Calu3 (cell line): ENCODE data around the gene GADL1. TPM values are rescaled to one million over a fixed set of nuclear protein-coding genes. Genes with fewer than 3 reads are reported as not detected.

Source experiments
- BruUV-seq: library from RNA; stranded (reverse); fragments of 400-500 nt; replicated peaks from 2 replicates; lab custom pipeline; 2021; lab: Mats Ljungman, UMichigan
- CTCF ChIA-PET: fragments of 300-600 bp; sonication (Branson Sonifier 250); formaldehyde crosslinking; loops from one replicate; lab custom pipeline; 2022; ENCODE audit warnings: antibody characterized with exemption; lab: Charles Lee
- DNase-seq: peaks from one replicate; pipeline ENCODE4 v3.0.0; 2022
- H3K27ac Mint-ChIP-seq: one replicate; pipeline ENCODE4 v1.8.0; 2022; ENCODE audit warnings: mixed read lengths; ENCODE audit not compliant: unreplicated experiment
- H3K27me3 Mint-ChIP-seq: one replicate; pipeline ENCODE4 v1.8.0; 2022; ENCODE audit warnings: mixed read lengths; ENCODE audit not compliant: unreplicated experiment
- H3K36me3 Mint-ChIP-seq: one replicate; pipeline ENCODE4 v1.8.0; 2022; ENCODE audit warnings: mild to moderate bottlenecking, moderate library complexity, mixed read lengths; ENCODE audit not compliant: insufficient read depth, unreplicated experiment
- H3K4me1 Mint-ChIP-seq: one replicate; pipeline ENCODE4 v1.8.0; 2022; ENCODE audit warnings: mild to moderate bottlenecking, low read depth, mixed read lengths; ENCODE audit not compliant: unreplicated experiment
- H3K4me3 Mint-ChIP-seq: one replicate; pipeline ENCODE4 v1.8.0; 2022; ENCODE audit warnings: mild to moderate bottlenecking, low read depth, moderate library complexity, mixed read lengths; ENCODE audit not compliant: unreplicated experiment
- H3K9me3 Mint-ChIP-seq: one replicate; pipeline ENCODE4 v1.8.0; 2022; ENCODE audit warnings: low read depth, mixed read lengths; ENCODE audit not compliant: unreplicated experiment
- intact Hi-C: fragments of 100-400 bp; cut with micrococcal nuclease; formaldehyde crosslinking; loops from one replicate; pipeline ENCODE4 v1.10.0; 2022; ENCODE audit not compliant: unreplicated experiment
- total RNA-seq: library from RNA; stranded (reverse); gene quantifications from 2 replicates; pipeline ENCODE4 v1.2.3, GENCODE V29; 2022
- TF ChIP-seq, protein P1 (sequence below): fragments of 200-600 bp; IDR thresholded peaks from one replicate; pipeline ENCODE4 v1.8.0; 2022; ENCODE audit warnings: antibody characterized with exemption; ENCODE audit not compliant: unreplicated experiment

GADL1 gene
- total RNA-seq, 1 experiment from 2014 or later, result not detected

- no peaks in the 10 kb centered on the region for H3K36me3 Mint-ChIP-seq
- H3K9me3 Mint-ChIP-seq, result no peaks in the 10 kb centered on the region
- CTCF ChIA-PET, result no interaction called here
- no peak for DNase-seq
- no peak overlapping the region for H3K4me3 Mint-ChIP-seq
- intact Hi-C loops, result no loop called here
- H3K27ac Mint-ChIP-seq, result no peak overlapping the region
- no TSS peak for BruUV-seq
- TF ChIP-seq, protein P1, sequence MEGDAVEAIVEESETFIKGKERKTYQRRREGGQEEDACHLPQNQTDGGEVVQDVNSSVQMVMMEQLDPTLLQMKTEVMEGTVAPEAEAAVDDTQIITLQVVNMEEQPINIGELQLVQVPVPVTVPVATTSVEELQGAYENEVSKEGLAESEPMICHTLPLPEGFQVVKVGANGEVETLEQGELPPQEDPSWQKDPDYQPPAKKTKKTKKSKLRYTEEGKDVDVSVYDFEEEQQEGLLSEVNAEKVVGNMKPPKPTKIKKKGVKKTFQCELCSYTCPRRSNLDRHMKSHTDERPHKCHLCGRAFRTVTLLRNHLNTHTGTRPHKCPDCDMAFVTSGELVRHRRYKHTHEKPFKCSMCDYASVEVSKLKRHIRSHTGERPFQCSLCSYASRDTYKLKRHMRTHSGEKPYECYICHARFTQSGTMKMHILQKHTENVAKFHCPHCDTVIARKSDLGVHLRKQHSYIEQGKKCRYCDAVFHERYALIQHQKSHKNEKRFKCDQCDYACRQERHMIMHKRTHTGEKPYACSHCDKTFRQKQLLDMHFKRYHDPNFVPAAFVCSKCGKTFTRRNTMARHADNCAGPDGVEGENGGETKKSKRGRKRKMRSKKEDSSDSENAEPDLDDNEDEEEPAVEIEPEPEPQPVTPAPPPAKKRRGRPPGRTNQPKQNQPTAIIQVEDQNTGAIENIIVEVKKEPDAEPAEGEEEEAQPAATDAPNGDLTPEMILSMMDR, result no peak
- peaks cover 71% of the 10 kb centered on the region for H3K27me3 Mint-ChIP-seq
- no peaks in the 10 kb centered on the region for H3K4me1 Mint-ChIP-seq
These were observed 21.6 kb downstream of the GADL1 start for GRCh38 chr3:30872879-30873278.

- TF ChIP-seq, protein P1, result no peak
- no TSS peak for BruUV-seq
These were observed 22.7 kb downstream of the GADL1 start for GRCh38 chr3:30871720-30872119.

DNA sequence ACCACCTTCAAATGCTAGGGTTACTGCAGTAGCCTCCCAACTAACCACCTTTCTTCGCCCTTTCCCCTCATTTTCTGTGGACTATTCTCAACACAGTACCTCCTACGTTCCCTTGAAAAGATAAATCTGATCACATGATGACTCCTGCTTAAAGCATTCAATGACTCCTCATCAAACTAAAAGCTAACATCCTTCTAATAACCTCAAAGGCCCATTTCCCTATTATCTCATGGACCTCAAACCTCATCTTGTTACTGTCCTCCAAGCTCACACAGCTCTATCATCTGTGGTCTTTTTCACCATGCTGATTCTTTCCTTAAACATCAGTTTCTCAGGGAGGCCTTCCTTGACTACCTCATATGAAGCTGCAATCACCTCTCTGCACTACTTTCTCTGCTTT lies 29.6 kb downstream of the GADL1 start:
- CTCF ChIA-PET, result no interaction called here

More at GRCh38 chr3:30871720-30872119, 22.7 kb downstream of the GADL1 start:
- H3K36me3 Mint-ChIP-seq, result no peaks in the 10 kb centered on the region
- H3K9me3 Mint-ChIP-seq, result no peaks in the 10 kb centered on the region
- DNase-seq, result no peak
- peaks cover 64% of the 10 kb centered on the region for H3K27me3 Mint-ChIP-seq
- H3K4me1 Mint-ChIP-seq, result no peaks in the 10 kb centered on the region
- CTCF ChIA-PET, result no interaction called here
- intact Hi-C loops, result no loop called here
- H3K27ac Mint-ChIP-seq, result no peak overlapping the region
- H3K4me3 Mint-ChIP-seq, result no peak overlapping the region

GRCh38 chr3:30864132-30864531 lies 30.3 kb downstream of the GADL1 start:
- no peak for DNase-seq
- no TSS peak for BruUV-seq
- no peaks in the 10 kb centered on the region for H3K9me3 Mint-ChIP-seq
- no peaks in the 10 kb centered on the region for H3K36me3 Mint-ChIP-seq
- H3K27ac Mint-ChIP-seq, result no peak overlapping the region
- CTCF ChIA-PET, result no interaction called here
- intact Hi-C loops, result no loop called here
- H3K4me1 Mint-ChIP-seq, result no peaks in the 10 kb centered on the region
- no peak overlapping the region for H3K4me3 Mint-ChIP-seq
- TF ChIP-seq, protein P1, result no peak
- H3K27me3 Mint-ChIP-seq, result peaks cover 49% of the 10 kb centered on the region

More for the DNA sequence above, 29.6 kb downstream of the GADL1 start:
- intact Hi-C loops, result no loop called here
- Mint-ChIP-seq H3K27me3 (peaks cover 52% of the 10 kb centered on the region), H3K4me1 (no peaks in the 10 kb centered on the region), H3K36me3 (no peaks in the 10 kb centered on the region), H3K4me3 (no peak overlapping the region), H3K9me3 (no peaks in the 10 kb centered on the region), H3K27ac (no peak overlapping the region)
- no TSS peak for BruUV-seq
- TF ChIP-seq, protein P1, result no peak
- DNase-seq, result no peak
